ENCODE data around the gene BMAL1. TPM values are rescaled to one million over a fixed set of nuclear protein-coding genes. Genes with fewer than 3 reads are reported as not detected.

Gene BMAL1
- total and polyA plus RNA-seq, 8 donors, result 7.1 to 132 (median 16.4) TPM

DNA sequence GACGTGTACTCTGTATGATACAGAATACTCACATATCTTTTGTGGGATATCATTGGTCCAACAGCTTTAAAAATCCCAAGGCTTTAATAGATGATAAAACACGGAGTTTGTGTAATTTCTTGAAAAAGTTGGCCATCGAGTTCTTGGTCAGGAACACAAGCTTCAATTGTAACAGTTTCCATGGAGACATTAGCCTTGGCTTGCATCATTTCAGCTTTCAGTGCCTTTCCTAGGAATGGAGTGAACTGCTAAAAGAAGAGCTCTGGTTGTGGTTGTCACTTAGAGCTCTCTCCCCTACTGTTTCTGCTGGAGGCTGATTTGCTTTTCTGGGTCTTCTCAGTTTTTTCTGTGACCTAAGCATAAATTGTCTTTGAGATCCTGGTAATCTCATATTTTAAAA lies 14.2 kb downstream of the BMAL1 start:
- no peak for DNase-seq
- Histone ChIP-seq H3K4me3 (no peak overlapping the region), H3K4me1 (peaks cover 7 to 41% (median 17%) of the 10 kb centered on the region in 4 donors), H3K9me3 (no peaks in the 10 kb centered on the region), H3K27ac (no peak overlapping the region), H3K36me3 (no peaks in the 10 kb centered on the region), H3K27me3 (no peaks in the 10 kb centered on the region)
- intact Hi-C loops (cut with DNase I; ENCODE audit: low total_unique reads), result no loop called here
- WGBS, 5 donors, result 71 to 75% (median 73%) methylated on average over 3 of the region's 3 CpGs
- TF ChIP-seq, protein P1, sequence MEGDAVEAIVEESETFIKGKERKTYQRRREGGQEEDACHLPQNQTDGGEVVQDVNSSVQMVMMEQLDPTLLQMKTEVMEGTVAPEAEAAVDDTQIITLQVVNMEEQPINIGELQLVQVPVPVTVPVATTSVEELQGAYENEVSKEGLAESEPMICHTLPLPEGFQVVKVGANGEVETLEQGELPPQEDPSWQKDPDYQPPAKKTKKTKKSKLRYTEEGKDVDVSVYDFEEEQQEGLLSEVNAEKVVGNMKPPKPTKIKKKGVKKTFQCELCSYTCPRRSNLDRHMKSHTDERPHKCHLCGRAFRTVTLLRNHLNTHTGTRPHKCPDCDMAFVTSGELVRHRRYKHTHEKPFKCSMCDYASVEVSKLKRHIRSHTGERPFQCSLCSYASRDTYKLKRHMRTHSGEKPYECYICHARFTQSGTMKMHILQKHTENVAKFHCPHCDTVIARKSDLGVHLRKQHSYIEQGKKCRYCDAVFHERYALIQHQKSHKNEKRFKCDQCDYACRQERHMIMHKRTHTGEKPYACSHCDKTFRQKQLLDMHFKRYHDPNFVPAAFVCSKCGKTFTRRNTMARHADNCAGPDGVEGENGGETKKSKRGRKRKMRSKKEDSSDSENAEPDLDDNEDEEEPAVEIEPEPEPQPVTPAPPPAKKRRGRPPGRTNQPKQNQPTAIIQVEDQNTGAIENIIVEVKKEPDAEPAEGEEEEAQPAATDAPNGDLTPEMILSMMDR (IDR thresholded peaks at IDR 0.05), result no peak
- TF ChIP-seq EP300 (IDR thresholded peaks at IDR 0.05) (no peak), POLR2A (IDR thresholded peaks at IDR 0.05) (no peak), POLR2AphosphoS5 (IDR thresholded peaks at IDR 0.05) (no peak)

GRCh38 chr11:13292970-13293369 lies 15.4 kb downstream of the BMAL1 start:
- H3K4me1 ChIP-seq, result peaks cover 18 to 41% (median 24%) of the 10 kb centered on the region in 4 donors
- no peak for DNase-seq
- intact Hi-C loops (cut with DNase I; ENCODE audit: low total_unique reads), result no loop called here
- no peaks in the 10 kb centered on the region for H3K9me3 ChIP-seq
- no peak overlapping the region for H3K4me3 ChIP-seq
- 96 to 100% (median 98%) methylated on average over 2 of the region's 2 CpGs for WGBS, 5 donors
- no peaks in the 10 kb centered on the region for H3K27me3 ChIP-seq
- TF ChIP-seq, protein P1 (IDR thresholded peaks at IDR 0.05), result no peak
- TF ChIP-seq EP300 (IDR thresholded peaks at IDR 0.05) (no peak), POLR2AphosphoS5 (IDR thresholded peaks at IDR 0.05) (no peak), POLR2A (IDR thresholded peaks at IDR 0.05) (no peak)
- H3K27ac ChIP-seq, result no peak overlapping the region
- no peaks in the 10 kb centered on the region for H3K36me3 ChIP-seq

- H3K36me3 ChIP-seq, result no peaks in the 10 kb centered on the region
- H3K9me3 ChIP-seq, result no peaks in the 10 kb centered on the region
- DNase-seq, result no peak
- peaks cover 14 to 41% (median 26%) of the 10 kb centered on the region in 4 donors for H3K4me1 ChIP-seq
- no peak overlapping the region for H3K27ac ChIP-seq
- TF ChIP-seq, protein P1 (IDR thresholded peaks at IDR 0.05), result no peak
- TF ChIP-seq POLR2AphosphoS5 (IDR thresholded peaks at IDR 0.05) (no peak), EP300 (IDR thresholded peaks at IDR 0.05) (no peak), POLR2A (IDR thresholded peaks at IDR 0.05) (no peak)
- intact Hi-C loops (cut with DNase I; ENCODE audit: low total_unique reads), result no loop called here
- H3K27me3 ChIP-seq, result no peaks in the 10 kb centered on the region
- WGBS, 5 donors, result 53 to 63% (median 59%) methylated on average over 4 of the region's 4 CpGs
- H3K4me3 ChIP-seq, result no peak overlapping the region
Observed at GRCh38 chr11:13294178-13294577, 16.6 kb downstream of the BMAL1 start.

DNA sequence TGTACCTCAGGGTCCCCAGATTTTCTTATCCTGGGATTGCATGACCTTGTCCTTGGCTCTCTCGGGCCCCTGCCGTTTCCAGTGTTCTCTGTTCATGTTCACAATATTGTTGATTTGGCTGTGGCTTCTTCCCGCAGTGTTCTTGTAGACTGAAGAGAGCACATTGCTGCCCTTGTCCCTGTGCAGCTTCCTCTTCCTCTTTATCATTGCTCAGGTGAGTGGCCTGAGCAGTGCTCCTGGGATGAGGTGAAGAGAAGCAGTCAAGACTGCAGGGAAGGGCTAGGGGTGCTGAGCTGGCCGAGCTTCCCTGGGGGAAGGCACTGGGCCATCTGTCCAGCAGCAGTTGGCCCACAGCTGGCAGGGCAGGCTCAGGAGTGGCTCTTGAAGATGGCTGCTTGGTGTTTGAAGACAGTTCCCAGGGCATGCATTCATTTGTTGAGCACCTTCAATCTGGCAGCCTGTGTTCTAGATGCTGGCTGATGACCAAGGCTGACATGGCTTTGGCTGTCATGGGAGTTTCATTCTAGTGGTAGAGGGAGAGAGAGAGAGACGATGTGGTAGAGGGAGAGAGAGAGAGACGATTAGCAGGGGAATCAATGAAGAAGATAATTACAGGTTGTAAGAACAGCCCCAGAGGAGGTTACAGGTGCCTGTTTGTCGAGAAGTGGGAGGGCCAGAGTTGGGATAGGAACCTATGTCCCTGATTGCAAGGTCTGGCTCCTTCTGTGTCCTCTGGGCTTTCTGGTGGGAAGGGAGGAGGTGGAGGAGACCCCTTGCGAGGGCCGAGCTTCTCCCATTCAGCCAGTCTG lies 17.4 kb downstream of the BMAL1 start:
- Histone ChIP-seq H3K4me3 (no peak overlapping the region), H3K36me3 (no peaks in the 10 kb centered on the region), H3K27ac (no peak overlapping the region), H3K4me1 (peaks cover 13 to 48% (median 34%) of the 10 kb centered on the region in 4 donors), H3K27me3 (no peaks in the 10 kb centered on the region), H3K9me3 (no peaks in the 10 kb centered on the region)
- DNase-seq, result no peak
- 79 to 87% (median 80%) methylated on average over 8 to 9 of the region's 9 CpGs for WGBS, 5 donors
- intact Hi-C loops (cut with DNase I; ENCODE audit: low total_unique reads), result no loop called here
- TF ChIP-seq, protein P1 (IDR thresholded peaks at IDR 0.05), result no peak
- no peak for TF ChIP-seq POLR2A (IDR thresholded peaks at IDR 0.05)
- no peak for TF ChIP-seq EP300 (IDR thresholded peaks at IDR 0.05)
- TF ChIP-seq POLR2AphosphoS5 (IDR thresholded peaks at IDR 0.05), result no peak

Measured in stomach (tissue), 9 donors.